UCSD-AML1 (cell line): ENCODE data around the gene HLA-G.

Experiments used
- DNase-seq: peaks from one replicate; lab custom pipeline; 2025; ENCODE audit not compliant: unreplicated experiment; lab: John Stamatoyannopoulos, UW

Gene HLA-G

GRCh38 chr6:29816030-29816429, 11.6 kb upstream of the HLA-G start:
- no peak for DNase-seq

DNA sequence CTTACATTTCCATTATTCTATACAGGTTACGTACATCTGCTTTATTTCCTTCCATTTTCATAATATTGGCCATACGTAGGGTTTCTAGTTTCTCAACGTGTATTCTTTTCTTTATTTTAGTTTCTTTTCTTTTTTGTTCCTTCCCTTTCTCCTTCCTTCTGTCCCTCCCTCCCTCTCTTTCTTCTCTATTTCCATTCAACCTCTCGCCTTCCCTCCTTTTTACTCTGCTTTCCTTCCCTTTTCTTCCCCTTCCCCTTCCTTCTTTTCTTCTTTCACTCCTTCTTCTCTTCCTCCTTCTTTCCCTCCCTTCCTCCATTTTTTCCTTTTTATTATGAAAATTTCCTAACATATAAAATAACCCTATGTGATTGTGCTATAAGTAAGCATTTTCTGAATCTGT, 8.7 kb upstream of the HLA-G start:
- DNase-seq: no peak

DNA sequence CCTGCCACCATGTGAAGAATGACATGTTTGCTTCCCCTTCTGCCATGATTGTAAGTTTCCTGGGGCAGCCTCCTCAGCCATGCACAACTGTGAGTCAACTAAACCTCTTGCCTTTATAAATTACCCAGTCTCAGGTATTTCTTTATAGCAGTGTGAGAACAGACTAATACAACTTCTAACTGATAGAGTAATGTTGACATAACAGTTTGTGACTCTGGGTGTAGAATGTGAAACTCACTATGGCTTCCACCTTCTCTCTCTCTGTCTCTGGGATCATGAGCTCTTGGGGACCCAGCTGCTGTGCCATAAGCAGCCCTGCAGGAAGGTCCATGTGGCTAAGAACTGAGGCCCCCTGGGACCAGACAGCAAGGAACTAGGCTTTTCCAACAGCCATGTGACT, 3.5 kb upstream of the HLA-G start:
- DNase-seq: no peak

GRCh38 chr6:29825848-29826247, 1.8 kb upstream of the HLA-G start:
- no peak for DNase-seq

DNA sequence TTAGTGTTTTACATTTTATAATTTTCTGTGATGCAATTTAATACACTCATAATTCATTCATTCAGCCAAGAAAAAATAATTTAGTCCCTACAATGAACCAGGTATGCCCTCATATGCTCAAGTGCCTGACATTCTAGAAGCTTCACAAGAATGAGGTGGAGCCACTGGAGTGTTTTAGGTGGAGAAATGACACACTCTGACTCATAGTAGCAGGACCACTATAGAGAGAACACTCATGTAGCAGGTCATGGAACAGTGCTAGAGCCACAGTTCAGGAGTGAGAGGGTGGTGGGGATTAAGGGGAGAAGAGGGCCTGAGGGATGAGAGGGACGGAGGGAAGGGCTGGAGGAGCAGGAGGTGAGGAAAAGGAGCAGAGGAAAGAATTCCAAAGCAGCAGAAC, 1.4 kb upstream of the HLA-G start:
- no peak for DNase-seq

DNA sequence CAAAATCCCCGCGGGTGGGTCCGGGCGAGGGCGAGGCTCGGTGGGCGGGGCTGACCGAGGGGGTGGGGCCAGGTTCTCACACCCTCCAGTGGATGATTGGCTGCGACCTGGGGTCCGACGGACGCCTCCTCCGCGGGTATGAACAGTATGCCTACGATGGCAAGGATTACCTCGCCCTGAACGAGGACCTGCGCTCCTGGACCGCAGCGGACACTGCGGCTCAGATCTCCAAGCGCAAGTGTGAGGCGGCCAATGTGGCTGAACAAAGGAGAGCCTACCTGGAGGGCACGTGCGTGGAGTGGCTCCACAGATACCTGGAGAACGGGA, 809 bp downstream of the HLA-G start:
- DNase-seq: no peak

DNA sequence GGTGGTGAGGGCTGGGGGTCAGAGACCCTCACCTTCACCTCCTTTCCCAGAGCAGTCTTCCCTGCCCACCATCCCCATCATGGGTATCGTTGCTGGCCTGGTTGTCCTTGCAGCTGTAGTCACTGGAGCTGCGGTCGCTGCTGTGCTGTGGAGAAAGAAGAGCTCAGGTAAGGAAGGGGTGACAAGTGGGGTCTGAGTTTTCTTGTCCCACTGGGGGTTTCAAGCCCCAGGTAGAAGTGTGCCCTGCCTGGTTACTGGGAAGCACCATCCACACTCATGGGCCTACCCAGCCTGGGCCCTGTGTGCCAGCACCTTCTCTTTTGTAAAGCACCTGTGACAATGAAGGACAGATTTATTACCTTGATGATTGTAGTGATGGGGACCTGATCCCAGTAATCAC, 2.1 kb downstream of the HLA-G start:
- DNase-seq: no peak

DNA sequence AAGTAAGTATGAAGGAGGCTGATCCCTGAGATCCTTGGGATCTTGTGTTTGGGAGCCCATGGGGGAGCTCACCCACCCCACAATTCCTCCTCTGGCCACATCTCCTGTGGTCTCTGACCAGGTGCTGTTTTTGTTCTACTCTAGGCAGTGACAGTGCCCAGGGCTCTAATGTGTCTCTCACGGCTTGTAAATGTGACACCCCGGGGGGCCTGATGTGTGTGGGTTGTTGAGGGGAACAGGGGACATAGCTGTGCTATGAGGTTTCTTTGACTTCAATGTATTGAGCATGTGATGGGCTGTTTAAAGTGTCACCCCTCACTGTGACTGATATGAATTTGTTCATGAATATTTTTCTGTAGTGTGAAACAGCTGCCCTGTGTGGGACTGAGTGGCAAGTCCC, 2.8 kb downstream of the HLA-G start:
- DNase-seq: no peak

DNA sequence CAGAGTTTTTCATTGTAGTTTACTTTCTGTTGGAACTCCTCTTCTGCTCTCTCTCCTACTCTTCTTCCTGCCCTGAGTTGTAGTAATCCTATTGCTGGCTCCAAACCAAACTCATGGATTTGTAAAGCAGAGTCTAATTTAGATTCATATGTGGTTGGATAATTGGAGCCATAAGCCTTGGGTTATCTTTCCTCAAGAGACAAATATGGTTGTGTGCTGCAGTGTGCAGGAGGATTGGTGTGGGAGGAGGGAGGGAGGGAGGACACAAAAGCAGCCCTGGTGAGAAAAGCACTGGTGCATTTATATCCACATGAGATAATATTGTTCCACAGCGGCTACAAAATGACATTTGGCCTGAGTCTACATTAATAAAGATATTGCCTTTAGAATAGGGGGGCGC, 4.2 kb downstream of the HLA-G start:
- DNase-seq: no peak

DNA sequence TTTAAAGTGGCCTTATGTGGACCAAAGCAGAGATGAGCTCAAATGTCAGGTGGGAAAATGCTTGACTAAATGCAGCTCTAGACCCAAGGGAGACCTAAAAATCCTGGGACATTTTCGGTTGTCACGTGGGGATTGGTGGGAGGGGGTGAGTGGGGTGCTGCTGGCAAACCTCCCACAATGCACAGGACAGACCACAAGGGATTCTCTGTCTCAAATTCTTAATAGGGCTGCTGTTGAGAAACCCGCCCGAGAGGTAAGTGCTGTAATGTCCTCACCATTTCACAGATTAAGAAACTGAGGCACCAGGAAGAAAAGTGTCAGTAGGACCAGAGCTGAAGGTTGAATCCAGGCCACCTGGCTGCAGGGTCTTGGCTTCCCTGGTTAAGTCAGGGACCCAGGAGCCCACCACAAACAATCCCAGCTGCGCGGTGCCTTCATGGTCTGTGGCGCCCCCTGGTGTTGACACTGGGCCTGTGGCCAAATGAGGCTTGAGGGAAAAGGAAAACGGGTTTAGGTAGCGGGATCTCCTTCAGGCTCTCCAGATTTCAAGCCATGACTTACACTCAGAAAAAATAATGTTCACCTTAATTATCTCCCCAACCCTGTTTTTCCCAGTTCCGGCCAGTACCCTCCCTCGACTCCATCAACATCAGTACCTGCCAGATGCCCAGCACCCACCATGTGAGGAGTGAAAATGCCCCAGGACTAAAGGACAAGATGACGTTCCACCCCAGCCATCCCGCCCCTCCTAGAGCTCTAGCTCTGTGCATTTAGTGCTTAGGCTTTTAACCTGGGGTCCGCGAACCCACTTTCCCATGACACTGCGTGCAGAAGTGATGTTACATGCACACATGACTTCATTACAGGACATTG, 7.2 kb downstream of the HLA-G start:
- peak; percentile 36 for DNase-seq

DNA sequence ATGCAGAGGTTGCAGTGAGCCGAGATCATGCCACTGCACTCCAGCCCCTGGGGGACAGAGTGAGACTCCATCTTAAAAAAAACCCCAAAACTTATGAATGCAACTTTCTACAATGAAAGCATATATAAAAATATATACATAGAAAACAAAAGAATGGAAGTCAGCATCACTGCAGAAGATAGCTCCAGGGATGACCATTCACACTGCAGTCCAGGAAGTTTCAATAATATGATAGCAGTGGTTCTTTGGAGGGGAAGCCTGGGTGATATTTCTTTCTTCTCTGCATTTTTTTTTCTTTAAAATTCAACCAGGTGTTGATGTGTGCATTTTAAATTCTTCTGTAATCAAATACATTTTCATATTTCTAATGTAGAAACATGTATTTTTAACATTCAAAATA, 12.3 kb downstream of the HLA-G start:
- DNase-seq: no peak

DNA sequence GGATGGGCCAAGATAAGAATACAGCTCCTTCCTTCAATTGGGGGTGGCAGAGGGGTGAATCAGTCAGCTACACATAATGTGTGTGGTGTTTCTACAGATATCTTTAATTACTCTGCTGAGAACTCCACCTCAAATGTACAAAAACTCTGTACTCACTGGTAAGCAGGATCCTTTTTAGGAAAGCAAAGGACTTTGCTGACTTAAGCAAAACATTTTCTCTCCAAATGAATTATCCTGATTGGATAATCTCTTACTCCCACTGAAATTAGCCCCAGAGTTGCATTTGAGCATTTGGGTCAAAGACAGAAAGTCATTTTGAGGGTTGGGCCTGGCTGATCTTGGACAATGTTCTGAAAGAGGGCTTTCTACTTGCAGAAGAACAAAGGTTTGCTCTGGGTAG, 13.4 kb downstream of the HLA-G start:
- DNase-seq: no peak

DNA sequence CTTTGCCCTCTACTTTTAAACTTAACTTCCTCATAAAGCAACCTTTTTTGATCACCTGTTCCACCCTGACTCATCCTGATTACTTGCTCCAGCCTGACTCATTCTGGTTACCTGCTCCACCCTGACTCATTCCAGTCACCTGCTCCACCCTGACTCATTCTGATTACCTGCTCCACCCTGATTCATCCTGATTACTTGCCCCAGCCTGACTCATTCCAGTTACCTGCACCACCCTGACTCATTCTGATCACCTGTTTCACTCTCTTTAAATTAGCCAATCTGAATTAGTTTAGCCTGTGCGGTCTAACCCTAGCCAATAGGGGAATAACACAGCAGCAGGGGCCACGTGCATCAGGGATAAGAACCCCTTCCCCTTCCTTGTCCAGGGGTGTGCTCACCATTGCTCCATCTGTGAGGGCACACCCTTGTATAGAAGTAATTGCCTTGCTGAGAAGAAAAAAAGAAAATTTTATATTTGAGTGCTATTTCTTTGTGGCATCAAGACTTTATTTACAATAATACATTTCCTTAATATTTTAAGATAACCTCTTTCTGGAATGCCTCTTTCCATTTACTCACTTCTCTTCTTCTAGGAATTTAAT, 17.9 kb downstream of the HLA-G start:
- DNase-seq: no peak

GRCh38 chr6:29847871-29848630, 20.4 kb downstream of the HLA-G start:
- DNase-seq: peak; percentile 67

DNA sequence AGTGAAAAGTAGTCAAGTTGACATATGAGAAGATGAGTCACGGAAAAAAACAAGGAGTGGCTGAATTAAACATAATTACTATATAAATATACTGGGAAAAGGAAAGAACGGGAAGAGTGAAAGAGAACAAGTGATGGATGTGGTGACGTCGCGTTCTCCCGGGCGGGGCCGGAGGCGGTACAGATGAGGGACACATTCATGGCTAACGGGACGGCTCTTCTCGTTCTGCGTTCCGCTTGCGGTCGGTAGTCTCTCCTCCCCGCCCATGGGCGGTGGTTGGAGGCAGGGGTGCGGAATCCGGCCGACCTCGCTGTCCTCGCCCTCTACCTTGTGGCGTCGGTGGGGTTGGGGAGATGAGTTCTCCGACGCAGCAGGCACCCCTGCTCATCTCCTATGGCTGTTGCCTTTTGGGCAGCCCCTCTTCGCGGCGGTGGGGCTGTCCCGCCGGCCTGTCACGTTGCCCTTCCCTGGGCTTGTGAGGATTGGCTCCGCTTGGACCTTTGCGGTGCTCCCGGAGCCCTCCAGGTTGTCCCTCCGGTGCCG, 22.5 kb downstream of the HLA-G start:
- DNase-seq: no peak

GRCh38 chr6:29851190-29851589, 23.6 kb downstream of the HLA-G start:
- DNase-seq: no peak

DNA sequence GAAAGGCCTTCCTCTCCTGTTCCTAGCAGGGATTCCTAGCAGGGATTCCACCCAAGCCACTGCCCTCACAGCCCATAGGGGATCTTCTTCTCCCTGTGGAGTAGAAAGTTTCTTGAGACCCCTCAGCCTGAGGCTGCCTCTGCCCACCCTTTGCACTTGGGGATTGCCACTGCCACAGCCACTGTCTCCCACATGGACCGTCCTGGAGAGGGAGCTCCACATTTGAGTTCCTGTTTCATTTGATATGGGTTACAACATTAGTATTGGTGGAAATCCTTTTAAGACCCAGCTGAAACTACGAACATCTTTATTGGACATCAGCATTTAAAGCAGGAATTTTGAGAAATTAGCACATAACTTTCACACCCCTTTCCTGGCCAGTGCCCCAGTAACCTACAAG, 25.6 kb downstream of the HLA-G start:
- DNase-seq: no peak

- DNase-seq: no peak
Measured at GRCh38 chr6:29858006-29858405, 30.4 kb downstream of the HLA-G start.

GRCh38 chr6:29861521-29862255, 34.1 kb downstream of the HLA-G start:
- no peak for DNase-seq

- no peak for DNase-seq
Measured at GRCh38 chr6:29864037-29864810, 36.6 kb downstream of the HLA-G start.
